Gastroesophageal sphincter (tissue), 4 donors: ENCODE measurements around the gene TIGD4. TPM values are rescaled to one million over a fixed set of nuclear protein-coding genes. Genes with fewer than 3 reads are reported as not detected.
A peak's percentile ranks its signal among the peaks of the same experiment; 100 is the strongest.

Experiments used
- ATAC-seq: fragments of 150-250 bp; one replicate; pipeline ENCODE4 v1.9.1; 2016; ENCODE audit warnings: mild to moderate bottlenecking, moderate library complexity
- H3K27ac ChIP-seq, 4 donors: fragments of 200-600 bp; sonication (generic) in 3 of 4; 1 replicate in 3 of 4; 2 replicates in 1 of 4; pipeline ENCODE4 v1.5.1; 2016 to 2019
- H3K27me3 ChIP-seq: fragments of 200-600 bp; sonication (generic); one replicate; pipeline ENCODE4 v1.5.1; 2019
- H3K36me3 ChIP-seq, 2 donors: fragments of 200-600 bp; sonication (generic); one replicate each; pipeline ENCODE4 v1.5.1; 2019; ENCODE audit warnings: control low read depth in 1 of 2
- H3K4me1 ChIP-seq, 3 donors: fragments of 200-600 bp; sonication (generic); 1 replicate in 2 of 3; 2 replicates in 1 of 3; pipeline ENCODE4 v1.5.1; 2016 to 2019; ENCODE audit warnings: control low read depth in 2 of 3
- H3K4me3 ChIP-seq, 2 donors: fragments of 200-600 bp; sonication (generic); one replicate each; pipeline ENCODE4 v1.5.1; 2019; ENCODE audit warnings: mild to moderate bottlenecking in 1 of 2, moderate library complexity in 1 of 2
- H3K9me3 ChIP-seq, 3 donors: fragments of 200-600 bp; sonication (generic); one replicate each; pipeline ENCODE4 v1.5.1; 2017 to 2019; ENCODE audit warnings: control low read depth in 2 of 3
- CTCF ChIP-seq, 4 experiments: fragments of 200-600 bp in 2 of 4; fragments of 450-650 bp in 2 of 4; sonication (generic) in 1 of 4; IDR thresholded peaks; one replicate each; pipeline ENCODE4 v1.5.1; 2017 to 2019; ENCODE audit warnings: antibody characterized with exemption in 4 of 4, mild to moderate bottlenecking in 2 of 4, moderate library complexity in 2 of 4
- EP300 ChIP-seq: sonication (generic); formaldehyde crosslinking; IDR thresholded peaks from one replicate; pipeline ENCODE4 v1.6.1; 2017; ENCODE audit warnings: antibody characterized with exemption, mild to moderate bottlenecking
- POLR2A ChIP-seq, 2 donors: fragments of 450-650 bp; IDR thresholded peaks; one replicate each; pipeline ENCODE4 v1.6.1; 2017; ENCODE audit warnings: antibody characterized with exemption in 2 of 2, mild to moderate bottlenecking in 2 of 2, moderate library complexity in 1 of 2
- POLR2AphosphoS5 ChIP-seq: sonication (generic); formaldehyde crosslinking; IDR thresholded peaks from one replicate; pipeline ENCODE4 v1.6.1; 2017; ENCODE audit warnings: antibody characterized with exemption
- WGBS, 2 donors: methylation state at CpG; one replicate each; pipeline ENCODE4 v1.1.5; 2018; ENCODE audit warnings: low coverage in 1 of 2; 5-methylcytosine and 5-hydroxymethylcytosine counted together
- total RNA-seq, 4 donors: library from RNA; depleted of rRNA; stranded (reverse); fragments of >200 nt; gene quantifications; one replicate each; pipeline ENCODE4 v1.1.0, GENCODE V29; 2016

Gene TIGD4
- total RNA-seq, 4 donors from 2014 or later: 0.22 to 0.94 (median 0.47) TPM

- Histone ChIP-seq H3K9me3 (no peaks in the 10 kb centered on the region), H3K4me1 (no peaks in the 10 kb centered on the region), H3K27me3 (no peaks in the 10 kb centered on the region), H3K36me3 (no peaks in the 10 kb centered on the region), H3K4me3 (no peak overlapping the region), H3K27ac (no peak overlapping the region)
- 25 to 50% methylated on average over 1 to 2 of the region's 2 CpGs for WGBS, 2 donors
- TF ChIP-seq CTCF (IDR thresholded peaks at IDR 0.05) (peak in 3 of 4 experiments; percentile 17 to 48 (median 35)), POLR2AphosphoS5 (no peak)
- ATAC-seq: no peak
Observed at GRCh38 chr4:152735396-152735859, 44.1 kb downstream of the TIGD4 start.

- Histone ChIP-seq H3K27ac (no peak overlapping the region), H3K4me3 (no peak overlapping the region), H3K27me3 (no peaks in the 10 kb centered on the region), H3K4me1 (no peaks in the 10 kb centered on the region), H3K36me3 (no peaks in the 10 kb centered on the region), H3K9me3 (no peaks in the 10 kb centered on the region)
- 61 to 80% methylated on average over 3 of the region's 3 CpGs for WGBS, 2 donors
- ATAC-seq: no peak
- no peak for TF ChIP-seq CTCF (IDR thresholded peaks at IDR 0.05)
- TF ChIP-seq EP300: no peak
- TF ChIP-seq POLR2A (IDR thresholded peaks at IDR 0.05): no peak
- TF ChIP-seq POLR2AphosphoS5: no peak
Observed at GRCh38 chr4:152734699-152735050, 44.9 kb downstream of the TIGD4 start.

GRCh38 chr4:152734015-152734698 is 45.4 kb downstream of the TIGD4 start:
- Histone ChIP-seq H3K27ac (no peak overlapping the region), H3K36me3 (no peaks in the 10 kb centered on the region), H3K4me3 (no peak overlapping the region), H3K9me3 (no peaks in the 10 kb centered on the region), H3K27me3 (no peaks in the 10 kb centered on the region), H3K4me1 (no peaks in the 10 kb centered on the region)
- no peak for ATAC-seq
- no peak for TF ChIP-seq POLR2AphosphoS5
- TF ChIP-seq CTCF (IDR thresholded peaks at IDR 0.05): no peak
- no peak for TF ChIP-seq EP300
- no peak for TF ChIP-seq POLR2A (IDR thresholded peaks at IDR 0.05)
- 70 to 73% methylated on average over 4 to 5 of the region's 5 CpGs for WGBS, 2 donors

- no peak overlapping the region for H3K4me3 ChIP-seq
- TF ChIP-seq POLR2AphosphoS5 (no peak), CTCF (IDR thresholded peaks at IDR 0.05) (no peak), POLR2A (IDR thresholded peaks at IDR 0.05) (no peak), EP300 (no peak)
- WGBS, 2 donors: 93 to 100% methylated on average over 2 of the region's 2 CpGs
- H3K9me3 ChIP-seq: no peaks in the 10 kb centered on the region
- no peaks in the 10 kb centered on the region for H3K4me1 ChIP-seq
- no peak for ATAC-seq
- H3K27ac ChIP-seq: no peak overlapping the region
- no peaks in the 10 kb centered on the region for H3K36me3 ChIP-seq
- no peaks in the 10 kb centered on the region for H3K27me3 ChIP-seq
Observed at GRCh38 chr4:152731997-152732396, 47.5 kb downstream of the TIGD4 start.

GRCh38 chr4:152729466-152729865 is 50.1 kb downstream of the TIGD4 start:
- Histone ChIP-seq H3K9me3 (no peaks in the 10 kb centered on the region), H3K4me3 (no peak overlapping the region), H3K27me3 (no peaks in the 10 kb centered on the region), H3K27ac (no peak overlapping the region), H3K36me3 (no peaks in the 10 kb centered on the region), H3K4me1 (no peaks in the 10 kb centered on the region)
- ATAC-seq: no peak
- TF ChIP-seq EP300 (no peak), POLR2A (IDR thresholded peaks at IDR 0.05) (no peak)
- 26 to 31% methylated on average over 2 of the region's 2 CpGs for WGBS, 2 donors
